Measurements from ENCODE around the gene CD180.

DNA sequence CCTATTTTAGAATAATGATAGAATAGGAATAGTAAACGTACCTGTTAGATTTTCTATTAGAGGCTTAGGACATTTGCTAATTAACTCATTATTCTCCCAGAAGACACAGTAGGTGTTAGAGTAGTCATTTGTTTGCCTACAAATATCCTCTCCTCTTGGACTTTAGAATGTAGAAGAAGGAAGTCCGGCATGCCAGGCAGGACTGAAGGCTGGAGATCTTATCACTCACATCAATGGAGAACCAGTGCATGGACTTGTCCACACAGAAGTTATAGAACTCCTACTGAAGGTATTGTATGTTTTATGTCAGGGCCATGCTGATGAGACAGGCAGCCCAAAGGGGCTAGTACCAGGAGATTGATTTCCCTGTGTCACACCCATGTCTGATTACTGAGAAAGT is 43.3 kb downstream of the CD180 start:
- TF ChIP-seq, protein P1, sequence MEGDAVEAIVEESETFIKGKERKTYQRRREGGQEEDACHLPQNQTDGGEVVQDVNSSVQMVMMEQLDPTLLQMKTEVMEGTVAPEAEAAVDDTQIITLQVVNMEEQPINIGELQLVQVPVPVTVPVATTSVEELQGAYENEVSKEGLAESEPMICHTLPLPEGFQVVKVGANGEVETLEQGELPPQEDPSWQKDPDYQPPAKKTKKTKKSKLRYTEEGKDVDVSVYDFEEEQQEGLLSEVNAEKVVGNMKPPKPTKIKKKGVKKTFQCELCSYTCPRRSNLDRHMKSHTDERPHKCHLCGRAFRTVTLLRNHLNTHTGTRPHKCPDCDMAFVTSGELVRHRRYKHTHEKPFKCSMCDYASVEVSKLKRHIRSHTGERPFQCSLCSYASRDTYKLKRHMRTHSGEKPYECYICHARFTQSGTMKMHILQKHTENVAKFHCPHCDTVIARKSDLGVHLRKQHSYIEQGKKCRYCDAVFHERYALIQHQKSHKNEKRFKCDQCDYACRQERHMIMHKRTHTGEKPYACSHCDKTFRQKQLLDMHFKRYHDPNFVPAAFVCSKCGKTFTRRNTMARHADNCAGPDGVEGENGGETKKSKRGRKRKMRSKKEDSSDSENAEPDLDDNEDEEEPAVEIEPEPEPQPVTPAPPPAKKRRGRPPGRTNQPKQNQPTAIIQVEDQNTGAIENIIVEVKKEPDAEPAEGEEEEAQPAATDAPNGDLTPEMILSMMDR (IDR thresholded peaks at IDR 0.05; ENCODE audit: low read depth, low read length, poor library complexity, severe bottlenecking) = no peak
- no peak for TF ChIP-seq EZH2phosphoT487 (IDR thresholded peaks at IDR 0.05; ENCODE audit: borderline replicate concordance, low read length)

Measured in DOHH2 (cell line).